ENCODE data around the gene GMPPB.

- TF ChIP-seq CTCF (IDR thresholded peaks at IDR 0.05) (no peak), POLR2A (IDR thresholded peaks at IDR 0.05) (no peak)
Observed at GRCh38 chr3:49703956-49704355, 19.8 kb downstream of the GMPPB start.

All from adrenal gland (tissue), 5 donors.